NCI-H2107 (cell line): Measurements from ENCODE around the gene PHRF1.

ENCODE experiments used
- DNase-seq: peaks from one replicate; lab custom pipeline; 2025; lab: John Stamatoyannopoulos, UW

The PHRF1 gene

DNA sequence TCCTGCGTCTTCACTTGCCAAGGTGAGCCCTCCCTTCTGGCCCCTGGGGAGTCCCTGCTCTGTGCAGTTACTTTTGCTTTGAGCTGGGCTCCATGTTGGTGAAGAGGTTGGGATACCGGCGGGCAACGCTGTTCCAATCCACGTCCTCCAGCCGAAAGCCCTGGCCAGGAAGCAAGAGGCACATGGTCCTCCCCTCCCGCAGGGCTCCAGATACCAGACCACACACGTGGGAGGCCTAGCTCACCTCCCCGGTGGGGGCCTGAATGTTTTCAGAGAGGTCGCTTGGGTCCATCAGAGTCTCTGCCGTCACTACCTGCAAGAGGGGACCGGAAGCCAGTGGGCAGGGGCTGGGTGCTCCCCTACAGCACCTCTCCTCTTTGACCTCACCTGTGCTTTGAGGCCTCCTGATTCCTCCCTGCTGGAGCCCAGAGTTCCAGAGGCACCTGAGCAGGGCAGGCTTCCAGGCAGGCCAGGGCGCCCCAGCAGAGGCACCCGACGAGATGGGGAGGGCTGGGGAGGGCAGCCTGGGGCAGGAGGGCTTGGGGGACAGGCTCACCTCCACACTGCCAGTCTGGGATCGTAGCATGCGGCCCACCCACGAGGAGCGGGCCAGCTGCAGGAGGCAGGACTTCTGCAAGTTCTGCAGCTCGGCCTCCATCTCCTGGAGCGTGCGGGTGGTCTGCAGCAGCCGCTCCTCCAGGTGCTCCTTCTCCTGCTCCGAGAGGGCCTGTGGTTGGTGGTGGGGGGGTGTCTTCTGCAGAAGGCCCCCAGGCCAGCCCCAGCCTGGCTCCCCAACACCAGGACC is 18.7 kb upstream of the PHRF1 start:
- no peak for DNase-seq

GRCh38 chr11:558503-558902 is 17.8 kb upstream of the PHRF1 start:
- no peak for DNase-seq

DNA sequence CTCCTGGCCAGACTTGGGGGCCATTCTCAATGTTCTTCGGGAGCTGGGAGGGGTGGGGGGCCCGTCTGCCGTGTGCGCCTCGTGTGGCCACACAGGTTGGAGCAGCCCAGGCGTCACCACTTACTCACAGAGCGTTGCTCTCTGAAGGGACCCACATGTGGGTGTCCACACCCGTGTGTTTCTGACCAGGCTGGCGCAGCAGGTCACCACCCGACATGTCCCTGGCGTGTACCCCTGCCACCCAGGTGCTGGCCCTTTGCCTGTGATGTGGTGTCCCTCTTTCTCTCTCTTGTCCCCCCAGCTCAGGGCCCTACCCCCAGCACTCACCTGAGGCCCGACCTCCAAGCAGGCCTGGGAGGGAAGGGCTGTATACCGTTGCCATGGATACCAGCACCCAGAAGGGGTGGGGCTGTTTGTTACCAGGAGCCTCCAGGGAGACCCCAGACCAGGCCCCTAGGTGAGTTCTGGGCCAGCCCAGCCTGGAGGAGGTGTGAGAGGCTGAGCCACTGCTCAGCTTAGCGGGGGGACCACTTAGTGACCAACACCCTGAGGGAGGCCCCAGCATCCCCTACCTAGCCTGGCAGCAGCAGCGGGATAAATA is 17.1 kb upstream of the PHRF1 start:
- no peak for DNase-seq

DNA sequence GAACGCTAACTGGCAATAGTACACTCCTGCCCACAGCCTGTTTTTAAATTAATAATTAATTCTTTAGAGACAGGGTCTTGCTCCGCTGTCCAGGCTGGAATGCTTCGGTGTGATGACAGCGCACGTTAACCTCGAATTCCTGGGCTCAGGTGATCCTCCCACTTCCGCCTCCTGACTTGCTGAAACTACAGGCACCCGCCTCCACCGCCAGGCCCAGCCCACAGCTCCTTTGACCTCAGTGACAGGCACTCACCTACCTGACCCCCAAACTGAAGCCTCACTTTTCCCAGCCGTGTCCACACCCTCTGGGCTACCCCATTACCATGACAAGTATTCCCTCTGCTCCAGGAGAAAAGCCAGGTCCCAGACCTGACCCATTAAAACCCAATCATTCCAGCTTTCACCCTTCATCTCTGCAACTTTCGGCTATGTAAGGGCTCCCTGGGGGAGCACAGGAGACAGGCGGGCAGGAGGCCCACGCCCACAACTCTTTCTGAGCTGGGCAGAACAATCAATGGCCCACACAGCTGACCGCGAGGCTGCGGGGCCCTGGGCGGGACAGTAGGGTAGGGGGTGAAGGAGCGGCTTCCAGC is 16.5 kb upstream of the PHRF1 start:
- DNase-seq: no peak

GRCh38 chr11:560305-561147 is 15.7 kb upstream of the PHRF1 start, which contains the start of the genes LMNTD2 and RASSF7:
Gene LMNTD2, minus strand, starts transcription at chr11:560738. Its CDS starts 22 bp downstream, at chr11:560716.
Gene RASSF7, plus strand, starts transcription at chr11:560970. Its CDS starts 799 bp downstream, at chr11:561769.
- DNase-seq: peak; percentile 80

DNA sequence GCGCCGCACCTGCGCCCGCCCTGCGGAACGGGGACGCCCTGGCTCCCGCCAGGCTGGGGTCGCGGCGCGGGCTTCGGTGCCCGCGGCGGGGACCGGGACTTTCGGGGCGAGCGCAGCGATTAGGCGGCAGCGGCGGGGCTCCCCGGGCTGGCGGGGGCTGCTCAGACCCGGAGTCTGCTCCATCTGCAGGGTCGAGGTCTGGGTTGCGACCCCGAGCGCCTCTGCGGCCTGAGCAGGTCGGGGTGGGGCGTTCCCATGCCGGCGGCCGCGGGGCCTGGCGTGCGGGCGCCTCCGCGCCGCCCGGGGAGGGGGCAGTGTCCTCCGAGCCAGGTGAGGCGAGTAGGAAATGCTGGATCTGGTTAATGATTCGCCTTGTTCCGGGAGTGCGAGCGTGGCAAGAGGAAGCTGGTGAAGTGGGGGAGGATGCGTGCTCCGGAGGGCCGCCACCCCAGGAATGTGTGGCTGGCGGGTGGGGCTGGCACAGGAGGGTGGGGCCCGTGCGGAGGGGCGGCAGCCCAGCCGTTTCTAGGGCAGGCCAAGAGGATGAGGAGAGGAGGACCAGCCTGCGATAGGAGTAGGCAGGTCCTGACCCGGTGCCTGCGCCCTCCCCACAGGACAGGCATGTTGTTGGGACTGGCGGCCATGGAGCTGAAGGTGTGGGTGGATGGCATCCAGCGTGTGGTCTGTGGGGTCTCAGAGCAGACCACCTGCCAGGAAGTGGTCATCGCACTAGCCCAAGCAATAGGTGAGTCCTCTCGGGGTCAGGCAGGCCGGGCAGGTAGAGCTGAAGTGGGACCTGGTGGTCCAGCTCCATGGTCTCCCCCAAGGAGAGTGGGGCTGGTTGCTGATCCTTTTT is 14.9 kb upstream of the PHRF1 start:
- DNase-seq: no peak

DNA sequence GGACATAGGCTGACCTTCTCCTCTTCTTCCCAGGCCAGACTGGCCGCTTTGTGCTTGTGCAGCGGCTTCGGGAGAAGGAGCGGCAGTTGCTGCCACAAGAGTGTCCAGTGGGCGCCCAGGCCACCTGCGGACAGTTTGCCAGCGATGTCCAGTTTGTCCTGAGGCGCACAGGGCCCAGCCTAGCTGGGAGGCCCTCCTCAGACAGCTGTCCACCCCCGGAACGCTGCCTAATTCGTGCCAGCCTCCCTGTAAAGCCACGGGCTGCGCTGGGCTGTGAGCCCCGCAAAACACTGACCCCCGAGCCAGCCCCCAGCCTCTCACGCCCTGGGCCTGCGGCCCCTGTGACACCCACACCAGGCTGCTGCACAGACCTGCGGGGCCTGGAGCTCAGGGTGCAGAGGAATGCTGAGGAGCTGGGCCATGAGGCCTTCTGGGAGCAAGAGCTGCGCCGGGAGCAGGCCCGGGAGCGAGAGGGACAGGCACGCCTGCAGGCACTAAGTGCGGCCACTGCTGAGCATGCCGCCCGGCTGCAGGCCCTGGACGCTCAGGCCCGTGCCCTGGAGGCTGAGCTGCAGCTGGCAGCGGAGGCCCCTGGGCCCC is 14.1 kb upstream of the PHRF1 start:
- no peak for DNase-seq

GRCh38 chr11:563066-563811 is 13.0 kb upstream of the PHRF1 start:
- DNase-seq: no peak

- no peak for DNase-seq
Measured at GRCh38 chr11:563812-564578, 12.3 kb upstream of the PHRF1 start.

GRCh38 chr11:565921-566509 is 10.3 kb upstream of the PHRF1 start:
- DNase-seq: no peak

DNA sequence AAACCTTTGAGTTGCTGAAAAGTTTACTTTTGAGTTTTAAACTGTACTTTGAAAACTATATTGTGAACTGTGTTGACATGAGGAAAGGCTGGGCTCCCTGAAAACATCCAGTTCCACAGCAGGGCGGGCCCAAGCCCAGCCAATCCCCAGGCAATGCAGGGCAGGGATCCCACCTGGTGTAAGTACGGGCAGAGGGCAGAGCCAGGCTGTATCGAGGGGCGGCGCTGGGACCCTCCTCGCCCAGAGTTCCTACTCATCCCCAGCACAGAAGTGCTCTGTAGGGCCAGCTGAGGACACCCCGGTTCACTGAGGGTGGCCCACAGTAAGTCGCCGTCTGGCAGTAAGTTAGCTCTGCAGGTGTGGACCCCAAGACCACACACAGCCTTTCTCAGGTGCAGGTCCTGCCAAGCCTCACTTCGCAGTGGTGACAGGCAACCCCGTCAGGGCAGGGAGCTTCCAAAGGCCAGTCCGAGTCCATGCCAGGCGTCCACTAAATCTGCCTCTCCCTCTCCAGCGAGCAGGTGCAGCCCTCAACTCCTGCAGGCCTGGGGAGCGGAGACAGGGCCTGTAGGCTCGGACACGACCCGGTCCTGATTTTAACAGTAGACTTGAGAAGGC is 9.2 kb upstream of the PHRF1 start:
- no peak for DNase-seq

- no peak for DNase-seq
Measured at GRCh38 chr11:567629-568292, 8.5 kb upstream of the PHRF1 start.

GRCh38 chr11:568306-569157 is 7.7 kb upstream of the PHRF1 start:
- peak; percentile 91 for DNase-seq

DNA sequence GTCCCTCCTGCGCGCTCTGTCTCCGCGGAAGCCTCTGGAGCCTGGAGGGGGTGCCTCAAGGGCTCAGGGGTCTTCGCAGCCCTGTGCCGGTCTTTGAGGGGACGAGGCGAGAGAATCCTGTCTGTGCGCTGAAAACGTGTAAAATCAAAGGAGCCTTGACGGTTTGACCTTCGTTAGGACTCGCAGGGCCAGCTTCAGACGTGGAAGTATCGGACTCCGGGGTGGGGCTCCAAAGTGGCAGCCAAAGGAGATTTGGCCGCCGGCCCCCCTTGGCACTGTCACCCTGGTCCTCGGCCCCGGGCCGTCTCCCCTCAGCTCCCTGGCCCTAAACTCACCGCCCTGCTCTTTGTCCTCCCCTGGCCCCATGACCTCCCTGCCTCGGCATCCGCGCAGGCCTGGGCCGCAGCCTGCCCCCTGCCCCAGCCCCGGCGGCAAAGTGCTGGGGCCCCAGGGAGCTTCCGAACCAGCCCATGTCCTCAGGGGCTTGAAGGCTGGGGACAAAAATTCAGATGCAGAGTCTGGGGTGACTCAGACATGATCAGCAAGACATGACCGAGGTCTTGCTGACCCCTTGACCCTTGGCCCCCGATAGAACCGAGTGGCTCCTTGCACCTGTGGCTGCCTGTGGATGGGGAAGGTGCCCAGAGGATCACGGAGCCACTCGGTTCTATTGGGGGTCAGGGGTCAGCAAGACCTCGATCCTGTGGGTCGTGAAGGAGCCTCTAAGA is 6.9 kb upstream of the PHRF1 start:
- DNase-seq: no peak

GRCh38 chr11:571802-572185 is 4.5 kb upstream of the PHRF1 start:
- no peak for DNase-seq

DNA sequence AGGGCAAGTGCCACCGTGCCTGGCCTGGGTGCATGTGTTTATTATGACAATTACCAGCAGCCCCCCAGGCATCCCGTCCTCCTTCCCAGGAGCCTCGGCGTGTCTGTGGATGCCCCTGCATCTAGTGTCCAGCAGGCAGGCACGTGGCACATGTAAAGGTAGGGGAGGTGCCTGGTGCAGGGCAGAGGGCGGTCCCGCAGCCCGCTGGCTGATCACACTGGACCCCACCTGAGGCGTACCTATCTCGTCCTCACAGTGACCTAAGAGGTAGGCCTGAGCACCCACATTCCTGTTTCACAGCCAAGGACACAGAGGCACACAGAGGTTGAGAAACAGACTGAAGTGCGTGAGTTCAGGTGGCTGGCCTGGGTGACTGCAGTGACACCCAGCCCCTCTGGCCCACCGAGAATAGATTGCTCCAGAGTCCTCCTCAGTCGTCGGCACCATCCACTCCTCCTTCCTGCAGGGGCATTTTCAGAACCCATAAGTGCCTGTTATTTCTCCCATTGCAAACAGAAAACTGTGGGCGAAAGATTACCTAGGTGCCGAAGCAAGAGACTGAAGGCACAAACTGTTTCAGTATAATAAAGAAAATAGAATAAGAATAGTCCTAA is 3.0 kb upstream of the PHRF1 start:
- no peak for DNase-seq
